Activated naive CD8-positive, alpha-beta T cell treated with anti-CD3 and anti-CD28 coated beads, Interleukin-2, amount 50 U/mL, for 16 hours (primary cell): Measurements from ENCODE around the gene THSD4.

Source experiments
- DNase-seq: peaks from one replicate; pipeline ENCODE4 v3.0.0-alpha.2; 2020; ENCODE audit warnings: low read depth, low spot score

The THSD4 gene

GRCh38 chr15:71541746-71542145 lies 426.5 kb downstream of the THSD4 start:
- DNase-seq, result no peak

- DNase-seq, result no peak
These were observed 427.6 kb downstream of the THSD4 start for GRCh38 chr15:71542836-71543235.

GRCh38 chr15:71543413-71543812 lies 428.1 kb downstream of the THSD4 start:
- no peak for DNase-seq

- DNase-seq, result no peak
These were observed 430.0 kb downstream of the THSD4 start for GRCh38 chr15:71545223-71545760.

GRCh38 chr15:71545923-71546322 lies 430.7 kb downstream of the THSD4 start:
- DNase-seq, result no peak

- no peak for DNase-seq
These were observed 431.7 kb downstream of the THSD4 start for GRCh38 chr15:71547011-71547410.

- no peak for DNase-seq
These were observed 433.1 kb downstream of the THSD4 start for GRCh38 chr15:71548401-71548807.

GRCh38 chr15:71549091-71549490 lies 433.8 kb downstream of the THSD4 start:
- no peak for DNase-seq

GRCh38 chr15:71549697-71550096 lies 434.4 kb downstream of the THSD4 start:
- DNase-seq, result no peak

GRCh38 chr15:71551566-71551965 lies 436.3 kb downstream of the THSD4 start:
- DNase-seq, result no peak

GRCh38 chr15:71559098-71559497 lies 443.8 kb downstream of the THSD4 start:
- DNase-seq, result no peak

GRCh38 chr15:71559616-71560015 lies 444.3 kb downstream of the THSD4 start:
- no peak for DNase-seq

GRCh38 chr15:71562251-71562650 lies 447.0 kb downstream of the THSD4 start:
- no peak for DNase-seq

- no peak for DNase-seq
These were observed 448.9 kb downstream of the THSD4 start for GRCh38 chr15:71564217-71564616.

GRCh38 chr15:71565006-71565405 lies 449.7 kb downstream of the THSD4 start:
- no peak for DNase-seq

GRCh38 chr15:71565631-71566160 lies 450.4 kb downstream of the THSD4 start:
- no peak for DNase-seq

GRCh38 chr15:71566226-71566625 lies 451.0 kb downstream of the THSD4 start:
- DNase-seq, result no peak

GRCh38 chr15:71567173-71567572 lies 451.9 kb downstream of the THSD4 start:
- no peak for DNase-seq

GRCh38 chr15:71568227-71568626 lies 453.0 kb downstream of the THSD4 start:
- DNase-seq, result no peak

GRCh38 chr15:71570736-71571135 lies 455.5 kb downstream of the THSD4 start:
- no peak for DNase-seq

GRCh38 chr15:71571641-71572040 lies 456.4 kb downstream of the THSD4 start:
- DNase-seq, result no peak

GRCh38 chr15:71572452-71573053 lies 457.3 kb downstream of the THSD4 start:
- DNase-seq, result no peak

GRCh38 chr15:71573599-71573998 lies 458.3 kb downstream of the THSD4 start:
- no peak for DNase-seq
